ENCODE measurements around the gene B3GALNT1. TPM values are rescaled to one million over a fixed set of nuclear protein-coding genes. Genes with fewer than 3 reads are reported as not detected.
"Not testable (repeated sequence)": the region's sequence is repeated elsewhere in the genome, so short reads cannot be mapped to it uniquely, and the experiment has no call there.

B3GALNT1 gene
- total RNA-seq, 1 donor from 2014 or later = 152 TPM

- not testable (repeated sequence) for FAIRE-seq; DNase-seq (ENCODE audit: low spot score in 2 of 2)
Observed at GRCh38 chr3:161034913-161035550, 70.1 kb downstream of the B3GALNT1 start.

Other genes starting within 250 kb of the B3GALNT1 start
- 72.6 TPM for gene NMD3, start 116.0 kb upstream of the B3GALNT1 start, total RNA-seq

All from frontal cortex (tissue), 4 donors.